Cardiac muscle cell (in vitro differentiated cells and primary cell): Measurements from ENCODE around the gene ABHD16B. TPM values are rescaled to one million over a fixed set of nuclear protein-coding genes. Genes with fewer than 3 reads are reported as not detected.
A peak's percentile ranks its signal among the peaks of the same experiment; 100 is the strongest.
"Not testable (repeated sequence)": the region's sequence is repeated elsewhere in the genome, so short reads cannot be mapped to it uniquely, and the experiment has no call there.

Experiments
- DNase-seq, 2 donors: peaks; one replicate each; pipeline versions ENCODE4 v3.0.0 to v3.0.0-alpha.2; 2010 to 2017; ENCODE audit warnings: low read depth in 1 of 2, low spot score in 1 of 2
- H3K27ac ChIP-seq: fragments of 200-600 bp; sonication (generic); 2 replicates; pipeline ENCODE4 v1.5.1; 2016
- H3K27me3 ChIP-seq: fragments of 200-600 bp; sonication (generic); 2 replicates; pipeline ENCODE4 v1.6.0; 2016; ENCODE audit warnings: control low read depth
- H3K36me3 ChIP-seq: fragments of 200-600 bp; sonication (generic); 2 replicates; pipeline ENCODE4 v1.5.1; 2016; ENCODE audit warnings: control low read depth
- H3K4me1 ChIP-seq: fragments of 200-600 bp; sonication (generic); 2 replicates; pipeline ENCODE4 v1.8.1; 2017; ENCODE audit warnings: low read depth, mild to moderate bottlenecking, mixed run types
- H3K4me3 ChIP-seq: fragments of 200-600 bp; sonication (generic); 2 replicates; pipeline ENCODE4 v1.5.1; 2016; ENCODE audit warnings: mild to moderate bottlenecking
- H3K9me3 ChIP-seq: fragments of 200-600 bp; sonication (generic); 2 replicates; pipeline ENCODE4 v1.5.1; 2017; ENCODE audit warnings: low read depth, mild to moderate bottlenecking, control low read depth
- CTCF ChIP-seq: IDR thresholded peaks from 2 replicates; pipeline ENCODE4 v1.5.1; 2012; ENCODE audit warnings: low read depth, mild to moderate bottlenecking, low read length
- polyA plus RNA-seq: library from polyadenylated mRNA; unstranded; fragments of >200 nt; fragmentation: Nextera tagmentation; extraction: Ambion mirVana; gene quantifications from 2 replicates; pipeline ENCODE4 v1.2.1, GENCODE V29; 2016
- total RNA-seq: library from RNA; depleted of rRNA; stranded (reverse); fragments of >200 nt; gene quantifications from 2 replicates; pipeline ENCODE4 v1.2.3, GENCODE V29; 2016

Gene ABHD16B
- total and polyA plus RNA-seq, 2 experiments from 2014 or later, result 3.4 TPM; not detected in 1

GRCh38 chr20:63863798-63864544 lies 2.7 kb downstream of the ABHD16B start:
- peak; percentile 85 for DNase-seq
- H3K9me3 ChIP-seq, result no peaks in the 10 kb centered on the region
- H3K4me1 ChIP-seq, result peaks cover 12% of the 10 kb centered on the region
- H3K27me3 ChIP-seq, result no peaks in the 10 kb centered on the region
- H3K4me3 ChIP-seq, result peak overlapping the region; percentile 79
- peak overlapping the region; percentile 62 for H3K27ac ChIP-seq
- TF ChIP-seq CTCF, result peak; percentile 63
- peaks cover 3% of the 10 kb centered on the region for H3K36me3 ChIP-seq

- peak overlapping the region; percentile 79 for H3K4me3 ChIP-seq
- peaks cover 9% of the 10 kb centered on the region for H3K36me3 ChIP-seq
- H3K27ac ChIP-seq, result peak overlapping the region; percentile 62
- no peaks in the 10 kb centered on the region for H3K27me3 ChIP-seq
- TF ChIP-seq CTCF, result no peak
- DNase-seq, result no peak
- H3K9me3 ChIP-seq, result no peaks in the 10 kb centered on the region
- H3K4me1 ChIP-seq, result peaks cover 9% of the 10 kb centered on the region
These were observed 3.3 kb downstream of the ABHD16B start for GRCh38 chr20:63864545-63864977.

GRCh38 chr20:63864978-63865640 lies 3.8 kb downstream of the ABHD16B start, which contains the start of gene TPD52L2:
Gene TPD52L2 (plus strand): TSS chr20:63865270. CDS start chr20:63865366, 96 bp downstream.
- Histone ChIP-seq H3K4me3 (peak within 1 kb of the TSS; percentile 79), H3K27me3 (no peaks in the 10 kb centered on the region), H3K36me3 (peaks cover 12% of the 10 kb centered on the region), H3K4me1 (peaks cover 9% of the 10 kb centered on the region), H3K9me3 (no peaks in the 10 kb centered on the region), H3K27ac (peak within 1 kb of the TSS; percentile 90)
- DNase-seq, result peak; percentile 99
- TF ChIP-seq CTCF, result no peak

- not testable (repeated sequence) for H3K9me3 ChIP-seq, DNase-seq, H3K4me3 ChIP-seq, H3K27me3 ChIP-seq, H3K27ac ChIP-seq, H3K4me1 ChIP-seq
- H3K36me3 ChIP-seq, result peaks cover 17% of the 10 kb centered on the region
These were observed 5.7 kb downstream of the ABHD16B start for GRCh38 chr20:63867042-63867441.

- no peaks in the 10 kb centered on the region for H3K27me3 ChIP-seq
- H3K4me1 ChIP-seq, result peaks cover 9% of the 10 kb centered on the region
- H3K4me3 ChIP-seq, result no peak overlapping the region
- peaks cover 23% of the 10 kb centered on the region for H3K36me3 ChIP-seq
- no peak for TF ChIP-seq CTCF
- no peak for DNase-seq
- no peak overlapping the region for H3K27ac ChIP-seq
- H3K9me3 ChIP-seq, result no peaks in the 10 kb centered on the region
These were observed 7.0 kb downstream of the ABHD16B start for GRCh38 chr20:63868264-63868663.

- no peak overlapping the region for H3K4me3 ChIP-seq
- TF ChIP-seq CTCF, result no peak
- DNase-seq, result peak in 1 of 2 donors; percentile 85
- no peak overlapping the region for H3K27ac ChIP-seq
- no peaks in the 10 kb centered on the region for H3K4me1 ChIP-seq
- H3K9me3 ChIP-seq, result no peaks in the 10 kb centered on the region
- no peaks in the 10 kb centered on the region for H3K27me3 ChIP-seq
- H3K36me3 ChIP-seq, result peaks cover 54% of the 10 kb centered on the region
These were observed 12.2 kb downstream of the ABHD16B start for GRCh38 chr20:63873477-63873971.

GRCh38 chr20:63874241-63874640 lies 12.9 kb downstream of the ABHD16B start:
- not testable (repeated sequence) for H3K9me3 ChIP-seq, H3K4me3 ChIP-seq, H3K27me3 ChIP-seq, H3K27ac ChIP-seq, H3K4me1 ChIP-seq
- peaks cover 48% of the 10 kb centered on the region for H3K36me3 ChIP-seq
- DNase-seq, result peak in 1 of 2 donors; percentile 19
